ENCODE measurements around the gene GSTM5. TPM values are rescaled to one million over a fixed set of nuclear protein-coding genes. Genes with fewer than 3 reads are reported as not detected.
"Not testable (repeated sequence)": the region's sequence is repeated elsewhere in the genome, so short reads cannot be mapped to it uniquely, and the experiment has no call there.

Gene GSTM5
- total RNA-seq: under 1 TPM in 1 of 3 donors, not detected in 2; 0.05 TPM

GRCh38 chr1:109711593-109712320 is at the start of gene GSTM5:
TSS of gene GSTM5 (plus strand) at chr1:109712251. CDS start at chr1:109712313, 62 bp downstream.
- not testable (repeated sequence) for H3K4me1 Mint-ChIP-seq (ENCODE audit: low read depth); DNase-seq
- peak; percentile 71 to 72 for ATAC-seq
- Mint-ChIP-seq H3K36me3 (ENCODE audit: insufficient read depth) (peaks cover 11% of the 10 kb centered on the region), H3K4me3 (peak within 1 kb of the TSS; percentile 72), H3K9me3 (peaks cover 17% of the 10 kb centered on the region), H3K27me3 (ENCODE audit: low read depth) (peaks cover 24% of the 10 kb centered on the region)

DNA sequence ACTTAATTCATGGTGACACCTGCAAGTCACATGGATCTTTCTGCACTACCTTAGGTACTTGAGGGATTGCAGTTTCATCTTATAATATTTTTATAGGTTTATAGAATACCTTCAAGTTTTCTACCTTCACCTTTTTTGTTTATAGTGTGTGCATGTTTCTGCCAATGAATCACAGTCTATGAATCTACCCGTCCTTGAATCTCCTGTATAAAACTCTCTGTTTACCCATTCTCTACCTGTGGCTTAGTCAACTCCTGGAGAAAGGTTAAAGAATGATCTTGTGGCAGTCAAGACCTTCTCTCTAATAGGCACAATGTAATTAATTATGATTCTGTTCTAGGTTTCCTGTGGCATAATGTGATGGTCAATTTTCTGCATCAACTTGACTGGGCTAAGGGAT is 47.4 kb upstream of the GSTM5 start:
- Mint-ChIP-seq H3K4me3 (no peak overlapping the region), H3K9me3 (no peaks in the 10 kb centered on the region), H3K36me3 (ENCODE audit: insufficient read depth) (no peaks in the 10 kb centered on the region), H3K4me1 (ENCODE audit: low read depth) (peaks cover 21% of the 10 kb centered on the region), H3K27me3 (ENCODE audit: low read depth) (no peaks in the 10 kb centered on the region)
- ATAC-seq (no peak), DNase-seq (no peak)

GRCh38 chr1:109667452-109668122 is 44.5 kb upstream of the GSTM5 start, which contains the start of gene GSTM2:
TSS of gene GSTM2 (plus strand) at chr1:109668057. CDS start at chr1:109668116, 59 bp downstream.
- ATAC-seq (peak; percentile 100), DNase-seq (peak; percentile 75)
- no peaks in the 10 kb centered on the region for H3K36me3 Mint-ChIP-seq (ENCODE audit: insufficient read depth)
- H3K27me3 Mint-ChIP-seq (ENCODE audit: low read depth): no peaks in the 10 kb centered on the region
- H3K9me3 Mint-ChIP-seq: no peaks in the 10 kb centered on the region
- H3K4me3 Mint-ChIP-seq: peak within 1 kb of the TSS; percentile 72
- peaks cover 27% of the 10 kb centered on the region for H3K4me1 Mint-ChIP-seq (ENCODE audit: low read depth)

DNA sequence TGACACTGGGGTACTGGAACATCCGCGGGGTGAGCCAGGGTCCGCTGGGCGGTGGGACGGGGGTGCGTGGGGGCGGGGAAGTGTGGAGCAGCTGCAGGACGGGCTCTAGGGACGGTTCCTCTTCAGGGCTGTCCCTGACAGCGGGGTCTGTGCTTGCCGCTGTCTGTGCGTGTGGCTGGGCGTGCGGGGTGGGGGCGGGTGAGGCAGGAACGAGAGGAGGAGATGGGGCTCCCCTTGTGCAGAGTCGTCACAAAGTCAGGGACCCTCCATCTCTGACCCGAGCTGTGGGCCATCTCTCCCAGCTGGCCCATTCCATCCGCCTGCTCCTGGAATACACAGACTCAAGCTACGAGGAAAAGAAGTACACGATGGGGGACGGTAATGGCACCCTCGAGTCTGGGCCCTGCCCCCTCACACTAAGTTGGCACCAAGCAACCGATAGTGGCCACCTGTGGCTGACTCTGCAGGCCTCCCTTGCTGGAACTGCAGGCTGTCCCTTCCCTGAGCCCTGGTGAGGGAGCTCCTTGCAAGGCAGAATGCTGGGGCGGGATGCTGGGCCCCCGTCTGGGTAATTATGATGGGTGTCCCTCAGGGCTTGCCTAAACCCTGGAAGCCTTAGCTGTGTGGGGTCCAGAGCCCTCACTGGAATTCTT is 43.8 kb upstream of the GSTM5 start:
- Mint-ChIP-seq H3K27me3 (ENCODE audit: low read depth) (no peaks in the 10 kb centered on the region), H3K4me1 (ENCODE audit: low read depth) (peaks cover 27% of the 10 kb centered on the region), H3K36me3 (ENCODE audit: insufficient read depth) (no peaks in the 10 kb centered on the region), H3K9me3 (no peaks in the 10 kb centered on the region), H3K4me3 (peak overlapping the region; percentile 72)
- DNase-seq (no peak), ATAC-seq (peak; percentile 38 to 42)

DNA sequence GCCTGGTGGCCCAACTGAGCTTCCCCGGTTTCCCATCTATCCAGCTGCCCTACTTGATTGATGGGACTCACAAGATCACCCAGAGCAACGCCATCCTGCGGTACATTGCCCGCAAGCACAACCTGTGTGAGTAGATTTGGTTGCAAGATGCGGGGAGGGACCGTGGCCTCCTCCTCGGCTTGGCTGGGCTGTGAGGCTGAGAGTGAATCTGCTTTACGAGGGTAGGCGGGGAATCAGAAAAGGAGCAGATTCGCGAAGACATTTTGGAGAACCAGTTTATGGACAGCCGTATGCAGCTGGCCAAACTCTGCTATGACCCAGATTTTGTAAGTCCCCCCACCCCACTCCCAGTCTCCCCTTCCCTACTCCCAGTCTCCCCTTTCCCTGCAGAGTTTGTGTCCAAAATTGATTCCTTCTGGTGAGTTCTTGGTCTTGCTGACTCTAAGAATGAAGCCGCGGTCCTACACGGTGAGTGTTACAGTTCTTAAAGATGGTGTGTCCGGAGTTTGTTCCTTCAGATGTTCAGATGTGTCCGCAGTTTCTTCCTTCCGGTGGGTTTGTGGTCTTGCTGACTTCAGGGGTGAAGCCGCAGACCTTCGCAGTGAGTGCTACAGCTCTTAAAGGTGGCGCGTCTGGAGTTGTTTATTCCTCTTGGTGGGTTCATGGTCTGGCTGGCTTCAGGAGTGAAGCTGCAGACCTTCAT is 42.7 kb upstream of the GSTM5 start:
- H3K36me3 Mint-ChIP-seq (ENCODE audit: insufficient read depth): no peaks in the 10 kb centered on the region
- H3K9me3 Mint-ChIP-seq: no peaks in the 10 kb centered on the region
- ATAC-seq (no peak), DNase-seq (no peak)
- no peaks in the 10 kb centered on the region for H3K27me3 Mint-ChIP-seq (ENCODE audit: low read depth)
- H3K4me1 Mint-ChIP-seq (ENCODE audit: low read depth): peaks cover 27% of the 10 kb centered on the region
- H3K4me3 Mint-ChIP-seq: peak overlapping the region; percentile 17

DNA sequence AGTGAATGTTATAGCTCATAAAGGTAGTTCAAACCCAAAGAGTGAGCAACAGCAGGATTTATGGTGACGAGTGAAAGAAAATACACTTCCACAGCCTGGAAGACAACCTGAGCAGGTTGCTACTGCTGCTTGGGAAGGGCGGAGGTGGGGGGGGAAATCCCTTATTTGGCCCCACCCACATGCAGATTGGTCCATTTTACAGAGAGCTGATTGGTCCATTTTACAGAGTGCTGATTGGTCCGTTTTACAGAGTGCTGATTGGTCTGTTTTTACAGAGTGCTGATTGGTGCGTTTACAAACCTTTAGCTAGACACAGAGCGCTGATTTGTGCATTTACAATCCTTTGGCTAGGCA is 42.1 kb upstream of the GSTM5 start:
- not testable (repeated sequence) for H3K36me3 Mint-ChIP-seq (ENCODE audit: insufficient read depth); H3K9me3 Mint-ChIP-seq; DNase-seq; ATAC-seq; H3K27me3 Mint-ChIP-seq (ENCODE audit: low read depth)
- Mint-ChIP-seq H3K4me3 (peak overlapping the region; percentile 17), H3K4me1 (ENCODE audit: low read depth) (peaks cover 27% of the 10 kb centered on the region)

DNA sequence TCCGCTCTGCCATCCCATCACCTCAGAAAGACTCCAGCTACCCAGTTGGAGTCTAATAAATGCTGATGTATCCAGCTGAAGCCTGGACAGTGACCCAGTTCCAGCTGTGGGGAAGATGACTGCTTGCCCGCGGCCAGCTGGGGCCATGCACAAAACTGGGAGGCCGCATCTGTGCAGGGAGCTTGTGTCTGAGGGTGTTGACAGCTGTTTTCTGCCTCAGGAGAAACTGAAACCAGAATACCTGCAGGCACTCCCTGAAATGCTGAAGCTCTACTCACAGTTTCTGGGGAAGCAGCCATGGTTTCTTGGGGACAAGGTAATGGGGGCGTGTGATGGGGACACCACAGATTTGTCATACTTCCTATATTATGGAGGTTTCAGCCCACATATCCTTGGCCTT is 41.0 kb upstream of the GSTM5 start:
- Mint-ChIP-seq H3K9me3 (no peaks in the 10 kb centered on the region), H3K36me3 (ENCODE audit: insufficient read depth) (no peaks in the 10 kb centered on the region)
- ATAC-seq: no peak

DNA sequence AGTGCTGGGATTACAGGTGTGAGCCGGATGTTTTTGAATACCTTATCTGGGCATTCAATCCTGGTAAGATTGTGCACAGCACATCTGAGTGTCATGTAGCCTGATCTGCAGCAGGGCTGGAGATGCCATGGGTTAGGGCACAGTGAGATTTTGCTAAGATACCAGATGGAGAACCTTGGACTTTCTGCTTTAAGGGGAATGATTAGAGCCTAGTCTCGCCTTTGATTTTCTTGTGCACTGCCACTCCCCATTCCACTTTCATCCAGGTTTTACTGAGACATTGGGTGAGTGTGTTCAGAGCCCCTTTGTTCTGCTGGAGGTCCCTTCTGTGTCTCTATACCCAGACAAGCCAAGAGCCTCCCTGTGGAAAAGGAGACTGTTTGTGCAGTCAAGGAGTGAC is 38.2 kb upstream of the GSTM5 start:
- not testable (repeated sequence) for H3K4me3 Mint-ChIP-seq; ATAC-seq; H3K9me3 Mint-ChIP-seq; DNase-seq; H3K27me3 Mint-ChIP-seq (ENCODE audit: low read depth); H3K36me3 Mint-ChIP-seq (ENCODE audit: insufficient read depth)
- peaks cover 13% of the 10 kb centered on the region for H3K4me1 Mint-ChIP-seq (ENCODE audit: low read depth)

More for the DNA sequence above, 41.0 kb upstream of the GSTM5 start:
- no peak overlapping the region for H3K4me3 Mint-ChIP-seq
- H3K4me1 Mint-ChIP-seq (ENCODE audit: low read depth): peaks cover 27% of the 10 kb centered on the region
- no peak for DNase-seq
- H3K27me3 Mint-ChIP-seq (ENCODE audit: low read depth): no peaks in the 10 kb centered on the region

- H3K4me1 Mint-ChIP-seq (ENCODE audit: low read depth); H3K36me3 Mint-ChIP-seq (ENCODE audit: insufficient read depth); H3K27me3 Mint-ChIP-seq (ENCODE audit: low read depth); ATAC-seq; H3K4me3 Mint-ChIP-seq; H3K9me3 Mint-ChIP-seq; DNase-seq: not testable (repeated sequence)
Observed at GRCh38 chr1:109676683-109677381, 35.2 kb upstream of the GSTM5 start.

DNA sequence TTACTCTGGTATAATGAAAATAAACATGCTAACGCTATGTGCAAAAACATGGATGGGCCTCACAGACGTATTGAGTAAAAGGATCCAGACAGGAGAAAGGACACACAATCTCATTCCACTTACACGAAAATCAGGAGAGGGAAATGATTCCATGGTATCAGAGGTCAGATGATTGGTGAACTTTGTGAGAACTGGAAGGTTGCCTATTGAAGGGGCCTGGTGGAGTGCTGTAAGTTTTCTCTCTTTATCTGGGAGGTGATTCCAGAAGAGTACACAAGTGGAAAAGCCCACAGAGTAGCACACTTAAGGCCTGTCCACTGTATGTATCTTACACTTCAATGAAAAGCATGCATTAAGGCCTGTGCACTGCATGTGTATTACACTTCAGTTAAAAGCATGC is 34.6 kb upstream of the GSTM5 start:
- no peaks in the 10 kb centered on the region for H3K36me3 Mint-ChIP-seq (ENCODE audit: insufficient read depth)
- no peak overlapping the region for H3K4me3 Mint-ChIP-seq
- H3K27me3 Mint-ChIP-seq (ENCODE audit: low read depth): no peaks in the 10 kb centered on the region
- H3K4me1 Mint-ChIP-seq (ENCODE audit: low read depth): no peaks in the 10 kb centered on the region
- ATAC-seq (no peak), DNase-seq (no peak)
- H3K9me3 Mint-ChIP-seq: no peaks in the 10 kb centered on the region

GRCh38 chr1:109678637-109679036 is 33.4 kb upstream of the GSTM5 start:
- not testable (repeated sequence) for DNase-seq; H3K4me3 Mint-ChIP-seq; H3K27me3 Mint-ChIP-seq (ENCODE audit: low read depth); H3K9me3 Mint-ChIP-seq; ATAC-seq; H3K4me1 Mint-ChIP-seq (ENCODE audit: low read depth); H3K36me3 Mint-ChIP-seq (ENCODE audit: insufficient read depth)

DNA sequence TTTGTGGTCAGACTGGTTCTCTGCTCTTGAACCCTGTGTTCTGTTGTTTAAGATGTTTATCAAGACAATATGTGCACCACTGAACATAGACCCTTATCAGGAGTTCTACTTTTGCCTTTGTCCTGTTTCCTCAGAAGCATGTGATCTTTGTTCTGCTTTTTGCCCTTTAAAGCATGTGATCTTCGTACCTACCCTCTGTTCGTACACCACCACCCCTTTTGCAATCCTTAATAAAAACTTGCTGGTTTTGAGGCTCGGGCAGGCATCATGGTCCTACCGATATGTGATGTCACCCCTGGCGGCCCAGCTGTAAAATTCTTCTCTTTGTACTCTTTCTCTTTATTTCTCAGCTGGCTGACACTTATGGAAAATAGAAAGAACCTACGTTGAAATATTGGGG is 27.3 kb upstream of the GSTM5 start:
- H3K27me3 Mint-ChIP-seq (ENCODE audit: low read depth); H3K36me3 Mint-ChIP-seq (ENCODE audit: insufficient read depth); H3K4me3 Mint-ChIP-seq; ATAC-seq; H3K9me3 Mint-ChIP-seq; DNase-seq; H3K4me1 Mint-ChIP-seq (ENCODE audit: low read depth): not testable (repeated sequence)

GRCh38 chr1:109685399-109685798 is 26.7 kb upstream of the GSTM5 start:
- DNase-seq; H3K27me3 Mint-ChIP-seq (ENCODE audit: low read depth); H3K36me3 Mint-ChIP-seq (ENCODE audit: insufficient read depth); ATAC-seq; H3K4me1 Mint-ChIP-seq (ENCODE audit: low read depth); H3K9me3 Mint-ChIP-seq; H3K4me3 Mint-ChIP-seq: not testable (repeated sequence)

GRCh38 chr1:109685890-109686289 is 26.2 kb upstream of the GSTM5 start:
- ATAC-seq; H3K4me3 Mint-ChIP-seq; H3K36me3 Mint-ChIP-seq (ENCODE audit: insufficient read depth); DNase-seq; H3K9me3 Mint-ChIP-seq; H3K4me1 Mint-ChIP-seq (ENCODE audit: low read depth); H3K27me3 Mint-ChIP-seq (ENCODE audit: low read depth): not testable (repeated sequence)
